HG03045 (cell line): Measurements from ENCODE around the gene LMX1B.
"Not testable (repeated sequence)": the region's sequence is repeated elsewhere in the genome, so short reads cannot be mapped to it uniquely, and the experiment has no call there.

Experiments
- ATAC-seq: cut with Tn5 transposase; IDR thresholded peaks from one replicate; pipeline ENCODE4 v1.9.1; 2021; ENCODE audit warnings: mild to moderate bottlenecking, moderate library complexity; ENCODE audit not compliant: unreplicated experiment

LMX1B gene

GRCh38 chr9:126613651-126614050 is at the start of gene LMX1B:
LMX1B (plus strand) TSS chr9:126613928; CDS start chr9:126614450, 522 bp downstream.
- no peak for ATAC-seq

DNA sequence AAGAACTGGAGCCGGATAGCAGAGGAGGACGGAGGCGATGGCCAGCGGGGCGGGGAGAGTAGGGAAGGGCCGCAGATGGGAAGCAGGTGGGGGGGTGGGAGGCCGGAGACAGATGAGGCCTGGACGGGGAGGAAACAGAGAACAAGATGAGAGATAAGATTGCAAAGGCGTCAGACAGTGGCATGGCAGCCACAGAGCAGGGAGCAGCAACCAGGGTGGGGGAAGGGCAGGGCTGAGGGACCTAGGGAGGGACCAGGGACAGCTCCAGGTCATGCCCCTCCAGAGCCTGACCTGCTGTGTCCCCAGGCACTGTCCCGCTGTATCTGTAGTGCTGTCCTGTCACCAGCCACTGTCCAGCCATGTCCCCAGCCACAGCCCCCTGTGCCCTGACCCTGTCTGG is 49.6 kb upstream of the LMX1B start:
- ATAC-seq = no peak

DNA sequence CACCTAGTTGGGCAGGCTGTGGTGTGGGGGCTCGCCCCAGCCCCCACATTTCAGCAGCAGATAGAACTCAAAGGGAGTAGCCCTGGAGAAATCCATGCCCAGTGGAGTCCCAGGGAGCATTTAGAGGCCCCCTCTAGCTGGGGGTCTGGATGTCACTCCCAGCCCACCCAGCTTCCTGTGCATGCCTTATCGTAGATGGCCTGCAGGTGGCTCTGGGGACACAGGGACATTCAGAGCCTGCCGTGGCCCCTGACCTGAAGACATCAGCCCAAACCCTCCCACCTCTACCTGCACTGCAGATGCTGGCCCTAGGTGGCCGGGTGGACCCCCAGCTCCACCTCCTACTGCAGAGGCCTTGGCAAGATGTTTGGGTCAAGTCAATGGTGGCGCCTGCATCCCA is 49.0 kb upstream of the LMX1B start:
- ATAC-seq = no peak

- ATAC-seq = no peak
Observed at GRCh38 chr9:126565336-126566128, 48.2 kb upstream of the LMX1B start.

- ATAC-seq = no peak
Observed at GRCh38 chr9:126569036-126569435, 44.7 kb upstream of the LMX1B start.

DNA sequence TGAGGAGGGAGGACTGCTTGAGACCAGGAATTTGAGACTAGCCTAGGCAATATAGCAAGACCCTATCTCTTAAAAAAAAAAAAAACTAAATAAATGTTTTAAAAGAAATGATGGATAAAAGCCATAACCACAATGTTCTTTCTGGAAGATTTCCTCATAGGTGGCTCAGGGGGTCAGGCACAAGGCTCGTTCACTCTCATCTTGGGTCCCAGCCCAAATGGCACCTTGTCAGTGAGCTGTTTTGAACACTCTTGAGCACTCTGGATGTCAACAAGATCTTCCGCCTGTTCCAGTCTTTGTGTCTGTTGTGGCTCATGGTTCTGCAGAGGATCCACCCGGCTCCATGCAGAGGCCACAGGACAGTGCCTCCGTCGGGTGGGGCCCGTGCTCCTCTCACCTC is 35.7 kb upstream of the LMX1B start:
- no peak for ATAC-seq

DNA sequence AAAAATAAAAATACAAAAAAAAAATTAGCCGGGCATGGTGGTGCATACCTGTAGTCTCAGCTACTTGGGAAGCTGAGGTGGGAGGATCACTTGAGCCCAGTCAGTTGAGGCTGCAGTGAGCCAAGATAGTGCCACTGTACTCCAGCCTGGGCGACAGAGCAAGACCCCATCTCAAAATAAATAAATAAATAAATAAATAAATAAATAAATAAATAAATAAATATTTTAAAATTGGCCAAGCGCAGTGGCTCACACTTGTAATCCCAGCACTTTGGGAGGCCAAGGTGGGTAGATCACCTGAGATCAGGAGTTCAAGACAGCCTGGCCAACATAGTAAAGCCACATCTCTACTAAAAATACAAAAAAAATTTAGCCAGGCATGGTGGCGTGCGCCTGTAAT is 33.4 kb upstream of the LMX1B start:
- not testable (repeated sequence) for ATAC-seq

DNA sequence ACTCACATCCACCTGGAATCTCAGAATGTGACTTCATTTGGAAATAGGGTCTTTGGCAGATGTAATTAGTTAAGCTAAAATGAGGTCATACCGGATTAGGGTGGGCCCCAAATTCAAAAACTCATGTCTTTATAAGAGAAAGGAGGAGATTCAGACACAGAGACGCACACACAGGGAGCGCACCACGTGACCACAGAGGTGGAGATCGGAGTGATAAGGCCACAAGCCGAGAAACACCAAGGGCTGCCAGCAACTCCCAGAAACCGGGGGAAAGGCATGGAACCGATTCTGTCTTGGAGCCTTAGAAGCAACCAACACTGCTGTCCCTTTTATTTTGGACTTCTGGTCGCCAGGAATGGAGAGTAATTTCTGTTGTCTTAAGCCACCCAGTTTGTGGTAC is 31.8 kb upstream of the LMX1B start:
- ATAC-seq = no peak

- no peak for ATAC-seq
Observed at GRCh38 chr9:126582427-126582826, 31.3 kb upstream of the LMX1B start.

- no peak for ATAC-seq
Observed at GRCh38 chr9:126583144-126583760, 30.5 kb upstream of the LMX1B start.

- no peak for ATAC-seq
Observed at GRCh38 chr9:126584611-126585010, 29.1 kb upstream of the LMX1B start.

DNA sequence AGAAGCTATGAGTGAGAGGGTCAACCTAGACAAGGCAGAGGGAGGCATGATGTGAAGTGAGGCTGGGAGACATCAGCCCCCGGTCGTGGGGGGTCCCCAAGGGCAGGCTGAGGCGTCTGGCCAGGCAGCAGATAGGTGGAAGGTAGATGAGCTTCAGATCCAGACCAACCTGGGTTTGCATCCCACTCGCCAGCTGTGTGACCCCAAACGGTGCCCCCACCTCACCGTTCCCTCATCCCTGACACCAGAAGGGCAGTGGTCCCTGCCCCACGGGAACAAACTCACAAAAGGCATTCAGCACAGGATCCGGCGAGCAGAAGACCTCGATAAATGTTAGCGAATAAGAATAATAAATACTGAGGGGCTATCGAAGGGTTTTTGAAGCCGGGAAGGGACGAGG is 27.5 kb upstream of the LMX1B start:
- ATAC-seq = no peak

- no peak for ATAC-seq
Observed at GRCh38 chr9:126587187-126588185, 26.2 kb upstream of the LMX1B start.

DNA sequence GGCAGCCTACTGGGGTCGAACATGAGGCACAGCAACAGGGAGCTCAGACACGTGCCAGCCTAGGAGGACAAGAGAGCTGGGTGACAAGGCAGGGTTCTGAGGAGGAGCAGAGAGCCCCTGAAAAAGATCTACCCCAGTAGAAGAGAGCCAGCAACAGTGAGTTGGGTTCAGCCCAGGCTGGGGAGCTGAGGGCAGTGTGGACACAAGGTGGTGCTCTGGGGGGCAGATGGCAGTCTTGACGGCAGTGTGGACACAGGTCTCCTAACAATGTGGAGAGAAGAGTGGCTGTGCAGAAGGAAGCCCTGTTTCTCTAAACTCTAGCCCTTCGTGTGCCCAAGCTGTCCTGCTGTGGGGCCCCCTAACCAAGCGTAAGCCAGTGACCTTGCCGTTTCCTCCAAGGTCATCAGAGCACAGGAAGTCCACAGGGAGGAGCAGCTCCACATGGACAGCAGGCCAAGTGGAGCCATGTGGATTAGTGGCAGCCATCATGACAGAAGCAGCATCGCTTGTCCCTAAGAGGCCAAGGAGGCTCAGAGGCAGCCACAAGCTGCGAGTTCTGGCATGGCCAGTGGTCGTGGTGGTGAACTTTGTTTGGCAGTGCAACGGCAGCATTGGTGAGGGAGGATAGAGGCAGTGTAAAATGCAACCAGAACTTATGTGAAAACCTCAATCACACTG is 25.1 kb upstream of the LMX1B start:
- ATAC-seq = no peak

DNA sequence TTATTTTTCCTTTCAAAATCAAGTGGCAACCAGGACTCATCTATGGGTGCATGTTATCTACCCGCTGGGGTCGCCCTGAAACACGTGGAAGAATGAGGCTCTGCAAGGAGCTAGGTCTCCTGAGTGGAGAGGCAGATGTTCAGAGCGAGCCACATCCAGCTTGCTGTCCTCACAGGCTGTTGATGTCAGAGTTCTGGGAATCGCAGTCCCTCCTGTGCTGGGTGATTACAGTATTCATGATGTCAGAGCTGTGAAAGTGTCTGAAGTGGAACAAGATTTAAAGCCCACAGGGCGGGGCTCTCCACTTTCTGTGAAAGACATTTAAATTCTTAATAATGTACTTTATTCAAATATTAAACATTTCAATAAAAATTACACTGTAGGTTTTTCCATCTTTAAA is 24.4 kb upstream of the LMX1B start:
- ATAC-seq = no peak

GRCh38 chr9:126591083-126591482 is 22.6 kb upstream of the LMX1B start:
- ATAC-seq = no peak

DNA sequence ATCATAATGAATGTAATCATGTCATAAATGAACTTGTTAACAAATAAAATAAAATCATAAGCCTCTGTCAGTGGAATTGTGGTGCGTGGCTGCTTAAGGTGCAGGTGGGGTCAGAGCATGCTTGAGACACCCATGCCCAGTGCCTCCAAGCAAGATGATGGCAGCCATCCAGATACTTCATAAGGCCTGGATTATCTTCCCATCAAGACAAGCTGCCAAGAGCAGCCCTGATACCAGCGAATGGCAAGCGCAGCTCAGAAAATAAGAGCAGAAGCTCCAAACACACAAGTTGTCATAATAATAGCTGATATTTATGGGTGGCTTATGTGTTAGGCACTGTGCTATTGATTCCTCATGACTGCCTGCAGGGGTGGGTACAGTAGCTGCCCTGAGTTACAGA is 21.8 kb upstream of the LMX1B start:
- ATAC-seq = no peak

DNA sequence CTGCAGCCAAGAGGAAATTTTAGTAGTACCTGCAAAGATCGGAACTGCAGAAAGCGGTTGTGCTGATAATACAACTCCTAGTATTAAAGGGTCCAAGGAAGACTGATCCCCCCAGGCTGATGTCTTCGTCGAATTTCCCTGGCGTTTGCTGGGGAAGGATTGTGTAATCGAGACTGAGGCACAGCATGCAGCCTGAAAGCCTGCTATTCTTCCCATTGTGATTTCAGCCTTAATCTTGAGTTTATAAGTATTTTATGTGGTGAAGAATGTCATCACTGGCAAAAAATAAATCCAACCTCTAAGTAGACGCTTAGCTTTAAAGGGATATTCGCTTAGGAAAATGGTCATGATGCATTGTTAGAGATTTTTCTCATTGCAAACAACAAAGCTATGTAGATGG is 21.3 kb upstream of the LMX1B start:
- ATAC-seq = no peak

GRCh38 chr9:126595982-126596381 is 17.7 kb upstream of the LMX1B start:
- no peak for ATAC-seq

DNA sequence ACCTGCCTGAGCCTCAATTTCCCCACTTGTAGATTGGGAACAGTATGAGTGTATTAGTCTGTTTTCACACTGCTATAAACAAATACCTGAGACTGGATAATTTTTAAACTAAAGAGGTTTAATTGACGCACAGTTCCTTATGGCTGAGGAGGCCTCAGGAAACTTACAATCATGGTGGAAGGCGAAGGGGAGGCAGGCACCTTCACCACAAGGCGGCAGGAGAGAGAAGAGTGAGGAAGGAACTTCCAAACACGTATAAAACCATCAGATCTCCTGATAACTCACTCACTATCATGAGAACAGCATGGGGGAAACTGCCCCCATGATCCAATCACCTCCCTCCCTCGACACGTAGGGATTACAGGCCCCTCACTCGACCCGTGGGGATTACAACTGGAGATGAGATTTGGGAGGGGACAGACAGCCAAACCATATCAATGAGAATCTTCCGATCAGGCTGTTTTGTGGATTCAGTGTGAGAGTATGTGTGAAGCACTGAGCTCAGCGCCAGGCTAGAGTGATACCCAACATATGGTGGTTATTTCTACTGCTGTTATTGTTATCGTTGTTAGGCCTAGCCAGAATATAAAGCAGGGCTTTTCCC is 14.6 kb upstream of the LMX1B start:
- ATAC-seq = no peak
